GM10847 (cell line): Measurements from ENCODE around the gene SLC25A2.

ENCODE experiments used
- POLR2A ChIP-seq: IDR thresholded peaks from 2 replicates; pipeline ENCODE4 v1.6.1; 2011; ENCODE audit not compliant: insufficient read length; ENCODE audit errors: extremely low read depth

SLC25A2 gene

GRCh38 chr5:141303756-141304155 is at the start of gene SLC25A2:
Gene SLC25A2 (minus strand): TSS chr5:141304049. CDS start chr5:141303865, 184 bp downstream.
- TF ChIP-seq POLR2A: no peak

DNA sequence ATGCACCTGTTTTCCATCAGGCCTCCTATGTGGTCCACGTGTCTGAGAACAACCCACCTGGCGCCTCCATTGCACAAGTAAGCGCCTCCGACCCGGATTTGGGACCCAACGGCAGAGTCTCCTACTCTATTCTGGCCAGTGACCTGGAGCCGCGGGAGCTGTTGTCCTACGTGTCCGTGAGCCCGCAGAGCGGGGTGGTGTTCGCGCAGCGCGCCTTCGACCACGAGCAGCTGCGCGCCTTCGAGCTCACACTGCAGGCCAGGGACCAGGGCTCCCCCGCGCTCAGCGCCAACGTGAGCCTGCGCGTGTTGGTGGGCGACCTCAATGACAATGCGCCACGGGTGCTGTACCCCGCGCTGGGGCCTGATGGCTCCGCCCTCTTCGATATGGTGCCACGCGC is 47.7 kb upstream of the SLC25A2 start:
- no peak for TF ChIP-seq POLR2A

- TF ChIP-seq POLR2A: no peak
Measured at GRCh38 chr5:141349917-141350619, 46.2 kb upstream of the SLC25A2 start, which contains the start of gene PCDHGB1. Gene PCDHGB1 (plus strand): TSS chr5:141350099. CDS start chr5:141350261, 162 bp downstream.

DNA sequence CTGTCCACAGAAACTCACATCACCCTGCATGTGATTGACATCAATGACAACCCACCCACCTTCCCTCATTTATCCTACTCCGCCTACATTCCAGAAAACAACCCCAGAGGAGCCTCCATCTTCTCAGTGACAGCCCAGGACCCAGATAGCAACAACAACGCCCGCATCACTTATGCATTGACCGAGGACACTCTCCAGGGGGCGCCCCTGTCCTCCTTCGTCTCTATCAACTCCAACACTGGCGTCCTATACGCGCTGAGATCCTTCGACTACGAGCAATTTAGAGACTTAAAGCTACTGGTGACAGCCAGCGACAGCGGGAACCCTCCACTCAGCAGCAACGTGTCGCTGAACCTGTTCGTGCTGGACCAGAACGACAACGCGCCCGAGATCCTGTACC is 41.5 kb upstream of the SLC25A2 start:
- no peak for TF ChIP-seq POLR2A

GRCh38 chr5:141343953-141344463 is 40.2 kb upstream of the SLC25A2 start:
- TF ChIP-seq POLR2A: no peak

GRCh38 chr5:141343242-141343952 is 39.5 kb upstream of the SLC25A2 start, which contains the start of gene PCDHGA3:
Gene PCDHGA3 (plus strand): TSS chr5:141343829. CDS start chr5:141344034, 205 bp downstream.
- no peak for TF ChIP-seq POLR2A

- TF ChIP-seq POLR2A: no peak
Measured at GRCh38 chr5:141342773-141343172, 38.9 kb upstream of the SLC25A2 start.

- no peak for TF ChIP-seq POLR2A
Measured at GRCh38 chr5:141338538-141339306, 34.9 kb upstream of the SLC25A2 start, which contains the start of gene PCDHGA2. Gene PCDHGA2 (plus strand): TSS chr5:141338760.

DNA sequence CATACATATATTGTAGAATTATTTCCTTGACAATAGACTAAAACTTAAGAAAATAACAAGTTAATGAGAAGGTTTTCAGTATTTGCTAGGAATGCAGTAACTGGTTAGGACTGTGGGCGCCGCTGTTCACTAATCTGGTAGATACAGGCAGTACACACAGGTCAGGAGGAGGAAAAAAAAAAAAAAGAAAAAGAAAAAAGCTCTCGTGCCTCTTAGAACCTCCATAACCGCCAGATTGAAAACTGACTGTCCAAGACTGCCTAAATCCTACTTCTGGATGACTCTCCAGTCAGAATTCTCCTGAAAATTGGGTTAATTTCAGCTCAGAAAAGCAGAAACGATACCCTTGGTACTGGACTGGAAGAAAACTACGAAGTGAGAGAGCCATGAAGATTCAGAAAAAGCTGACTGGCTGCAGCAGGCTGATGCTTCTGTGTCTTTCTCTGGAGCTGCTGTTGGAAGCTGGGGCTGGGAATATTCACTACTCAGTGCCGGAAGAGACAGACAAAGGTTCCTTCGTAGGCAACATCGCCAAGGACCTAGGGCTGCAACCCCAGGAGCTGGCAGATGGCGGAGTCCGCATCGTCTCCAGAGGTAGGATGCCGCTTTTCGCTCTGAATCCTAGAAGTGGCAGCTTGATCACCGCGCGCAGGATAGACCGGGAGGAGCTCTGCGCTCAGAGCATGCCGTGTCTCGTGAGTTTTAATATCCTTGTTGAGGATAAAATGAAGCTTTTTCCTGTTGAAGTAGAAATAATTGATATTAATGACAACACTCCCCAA is 26.6 kb upstream of the SLC25A2 start, which contains the start of gene PCDHGA1:
PCDHGA1 (plus strand) TSS at position 216 of the 782 bp plus-strand sequence.
- no peak for TF ChIP-seq POLR2A

- TF ChIP-seq POLR2A: no peak
Measured at GRCh38 chr5:141328231-141328630, 24.4 kb upstream of the SLC25A2 start.

- TF ChIP-seq POLR2A: no peak
Measured at GRCh38 chr5:141326088-141326854, 22.4 kb upstream of the SLC25A2 start.

GRCh38 chr5:141322261-141322660 is 18.4 kb upstream of the SLC25A2 start:
- no peak for TF ChIP-seq POLR2A
